Activated CD8-positive, alpha-beta T cell treated with anti-CD3 and anti-CD28 coated beads for 36 hours (primary cell): Measurements from ENCODE around the gene S1PR5. TPM values are rescaled to one million over a fixed set of nuclear protein-coding genes. Genes with fewer than 3 reads are reported as not detected.

Experiments used
- ATAC-seq: fragments of 200-7000 bp; cut with Tn5 transposase; one replicate; pipeline ENCODE4 v1.10.0; 2021; ENCODE audit warnings: mild to moderate bottlenecking, moderate library complexity
- CTCF ChIA-PET: fragments of 350-600 bp; sonication (Branson Sonifier 250); formaldehyde crosslinking; loops from one replicate; lab custom pipeline; 2021; ENCODE audit warnings: antibody characterized with exemption; lab: Charles Lee
- POLR2A ChIA-PET: fragments of 350-600 bp; sonication (Branson Sonifier 250); formaldehyde crosslinking; loops from one replicate; lab custom pipeline; 2021; ENCODE audit warnings: antibody characterized with exemption; lab: Charles Lee
- DNase-seq: peaks from one replicate; pipeline ENCODE4 v3.0.0-alpha.2; 2020
- H3K27ac Mint-ChIP-seq: one replicate; pipeline ENCODE4 v1.8.0; 2021; ENCODE audit warnings: mild to moderate bottlenecking, mixed read lengths
- H3K27me3 Mint-ChIP-seq: one replicate; pipeline ENCODE4 v1.8.0; 2021; ENCODE audit warnings: mixed read lengths
- H3K36me3 Mint-ChIP-seq: one replicate; pipeline ENCODE4 v1.8.0; 2021; ENCODE audit warnings: low read depth, mixed read lengths
- H3K4me1 Mint-ChIP-seq: one replicate; pipeline ENCODE4 v1.8.0; 2021; ENCODE audit warnings: low read depth, mixed read lengths
- H3K4me3 Mint-ChIP-seq: one replicate; pipeline ENCODE4 v1.8.0; 2021; ENCODE audit warnings: mild to moderate bottlenecking, moderate library complexity, mixed read lengths
- H3K9me3 Mint-ChIP-seq: one replicate; pipeline ENCODE4 v1.8.0; 2021; ENCODE audit warnings: mixed read lengths
- intact Hi-C: fragments of 100-400 bp; cut with micrococcal nuclease; formaldehyde crosslinking; loops from one replicate; pipeline ENCODE4 v1.10.0; 2022
- total RNA-seq, 2 experiments: library from RNA; stranded (reverse); gene quantifications; one replicate each; pipeline ENCODE4 v1.2.3, GENCODE V29; 2021
- TF ChIP-seq, protein P1 (sequence below): fragments of 200-600 bp; IDR thresholded peaks from one replicate; pipeline ENCODE4 v1.8.0; 2022; ENCODE audit warnings: antibody characterized with exemption, mild to moderate bottlenecking

Gene S1PR5
- total RNA-seq, 2 experiments from 2014 or later = 0.81 to 1.1 TPM

DNA sequence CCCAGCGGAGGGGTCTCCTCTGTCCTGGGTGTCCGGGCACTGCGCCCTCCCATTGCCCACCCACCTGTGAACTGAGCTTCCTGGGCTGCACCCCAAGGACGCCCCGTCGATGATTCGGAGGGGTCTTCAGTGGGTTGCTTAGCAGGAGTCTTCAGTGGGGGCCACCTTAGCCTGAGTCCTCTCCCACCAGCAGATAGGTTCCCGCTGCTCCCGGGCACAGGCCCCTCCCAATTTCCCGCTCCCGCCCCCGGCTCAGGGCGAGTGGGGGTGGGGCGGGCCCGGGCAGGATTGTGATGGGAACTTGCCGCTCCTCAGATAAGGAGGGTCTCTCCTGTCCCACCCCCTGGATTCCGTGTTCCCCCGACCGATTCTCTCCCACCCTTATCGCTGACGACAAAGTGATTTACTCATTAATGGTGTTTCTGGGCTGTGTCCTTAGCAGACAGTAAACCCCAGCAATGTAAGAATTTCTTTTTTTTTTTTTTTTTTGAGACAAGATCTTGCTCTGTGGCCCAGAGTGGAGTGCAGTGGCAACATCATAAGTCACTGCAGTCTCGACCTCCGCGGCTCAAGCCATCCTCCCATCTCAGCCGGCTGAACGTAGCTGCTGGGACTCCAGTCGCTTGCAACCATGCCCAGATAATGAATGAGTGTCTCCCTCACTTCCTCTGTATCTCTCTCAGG is 655 bp upstream of the S1PR5 start:
- CTCF ChIA-PET = interaction anchor here (1.1 kb wide), 1 partner anchor 182 kb away, joined by 3 read pairs; no protein-coding TSS in a partner anchor
- POLR2A ChIA-PET = interaction anchor here (0.9 to 1.4 kb wide), 3 partner anchors 29 to 52 kb away, joined by 3 to 4 read pairs (median 4); no protein-coding TSS in a partner anchor
- peak overlapping the region; percentile 10 for H3K27ac Mint-ChIP-seq
- H3K4me3 Mint-ChIP-seq = peak overlapping the region; percentile 48
- TF ChIP-seq, protein P1, sequence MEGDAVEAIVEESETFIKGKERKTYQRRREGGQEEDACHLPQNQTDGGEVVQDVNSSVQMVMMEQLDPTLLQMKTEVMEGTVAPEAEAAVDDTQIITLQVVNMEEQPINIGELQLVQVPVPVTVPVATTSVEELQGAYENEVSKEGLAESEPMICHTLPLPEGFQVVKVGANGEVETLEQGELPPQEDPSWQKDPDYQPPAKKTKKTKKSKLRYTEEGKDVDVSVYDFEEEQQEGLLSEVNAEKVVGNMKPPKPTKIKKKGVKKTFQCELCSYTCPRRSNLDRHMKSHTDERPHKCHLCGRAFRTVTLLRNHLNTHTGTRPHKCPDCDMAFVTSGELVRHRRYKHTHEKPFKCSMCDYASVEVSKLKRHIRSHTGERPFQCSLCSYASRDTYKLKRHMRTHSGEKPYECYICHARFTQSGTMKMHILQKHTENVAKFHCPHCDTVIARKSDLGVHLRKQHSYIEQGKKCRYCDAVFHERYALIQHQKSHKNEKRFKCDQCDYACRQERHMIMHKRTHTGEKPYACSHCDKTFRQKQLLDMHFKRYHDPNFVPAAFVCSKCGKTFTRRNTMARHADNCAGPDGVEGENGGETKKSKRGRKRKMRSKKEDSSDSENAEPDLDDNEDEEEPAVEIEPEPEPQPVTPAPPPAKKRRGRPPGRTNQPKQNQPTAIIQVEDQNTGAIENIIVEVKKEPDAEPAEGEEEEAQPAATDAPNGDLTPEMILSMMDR = no peak
- H3K27me3 Mint-ChIP-seq = peaks cover 53% of the 10 kb centered on the region
- intact Hi-C loops = no loop called here
- H3K36me3 Mint-ChIP-seq = no peaks in the 10 kb centered on the region
- no peaks in the 10 kb centered on the region for H3K9me3 Mint-ChIP-seq
- H3K4me1 Mint-ChIP-seq = peaks cover 24% of the 10 kb centered on the region
- peak; percentile 17 for ATAC-seq
- DNase-seq = no peak

DNA sequence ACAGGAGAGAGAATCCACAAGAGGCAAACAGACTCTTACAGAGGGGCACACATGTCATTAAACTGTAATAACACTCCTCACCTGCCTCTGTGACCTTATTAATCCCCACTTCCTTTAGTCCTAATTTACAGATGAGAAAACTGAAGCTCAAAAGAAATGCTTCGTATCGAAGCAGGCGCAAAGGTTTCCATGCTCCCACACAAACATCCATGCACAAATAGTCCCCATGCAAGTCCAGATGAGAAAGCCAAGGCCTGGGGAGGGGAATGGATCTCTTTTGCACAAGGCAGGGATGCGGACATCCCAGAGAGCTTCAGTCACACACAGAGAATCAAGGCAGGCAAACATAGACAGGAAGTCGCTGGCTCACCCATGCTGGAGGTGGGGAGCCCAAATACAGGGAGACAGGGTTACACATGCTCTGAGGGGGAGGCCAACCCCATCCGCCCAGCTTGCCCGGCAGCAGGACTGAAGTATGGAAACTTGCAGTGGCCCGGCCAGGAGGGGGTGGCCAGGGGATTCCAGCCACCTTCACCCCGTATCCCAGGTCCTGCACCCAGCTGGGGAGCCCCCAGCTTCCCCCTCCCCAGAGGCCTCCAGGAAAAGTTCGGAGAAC is 468 bp downstream of the S1PR5 start:
- intact Hi-C loops = no loop called here
- Mint-ChIP-seq H3K4me1 (peaks cover 24% of the 10 kb centered on the region), H3K9me3 (no peaks in the 10 kb centered on the region), H3K27ac (peak overlapping the region; percentile 1), H3K4me3 (peak overlapping the region; percentile 45), H3K27me3 (peaks cover 54% of the 10 kb centered on the region), H3K36me3 (no peaks in the 10 kb centered on the region)
- DNase-seq (no peak), ATAC-seq (peak; percentile 21)
- POLR2A ChIA-PET = interaction anchor here (0.8 to 1.4 kb wide), 6 partner anchors 8 to 127 kb away, joined by 3 to 4 read pairs (median 3); no protein-coding TSS in a partner anchor
- CTCF ChIA-PET = interaction anchor here (0.8 to 1.3 kb wide), 4 partner anchors 11 to 35 kb away, joined by 3 to 5 read pairs (median 4); no protein-coding TSS in a partner anchor
- TF ChIP-seq, protein P1 = no peak

GRCh38 chr19:10516064-10516385 is 1.2 kb downstream of the S1PR5 start:
- Mint-ChIP-seq H3K4me3 (peak overlapping the region; percentile 34), H3K4me1 (peaks cover 24% of the 10 kb centered on the region), H3K27me3 (peaks cover 54% of the 10 kb centered on the region), H3K9me3 (no peaks in the 10 kb centered on the region), H3K36me3 (no peaks in the 10 kb centered on the region), H3K27ac (peak overlapping the region; percentile 1)
- DNase-seq (no peak), ATAC-seq (no peak)
- intact Hi-C loops = no loop called here
- ChIA-PET CTCF (interaction anchor here (1.1 to 1.3 kb wide), 2 partner anchors 32 to 35 kb away, joined by 4 to 5 read pairs; no protein-coding TSS in a partner anchor), POLR2A (interaction anchor here (1.2 kb wide), 2 partner anchors 51 to 128 kb away, joined by 3 read pairs; no protein-coding TSS in a partner anchor)
- TF ChIP-seq, protein P1 = no peak

DNA sequence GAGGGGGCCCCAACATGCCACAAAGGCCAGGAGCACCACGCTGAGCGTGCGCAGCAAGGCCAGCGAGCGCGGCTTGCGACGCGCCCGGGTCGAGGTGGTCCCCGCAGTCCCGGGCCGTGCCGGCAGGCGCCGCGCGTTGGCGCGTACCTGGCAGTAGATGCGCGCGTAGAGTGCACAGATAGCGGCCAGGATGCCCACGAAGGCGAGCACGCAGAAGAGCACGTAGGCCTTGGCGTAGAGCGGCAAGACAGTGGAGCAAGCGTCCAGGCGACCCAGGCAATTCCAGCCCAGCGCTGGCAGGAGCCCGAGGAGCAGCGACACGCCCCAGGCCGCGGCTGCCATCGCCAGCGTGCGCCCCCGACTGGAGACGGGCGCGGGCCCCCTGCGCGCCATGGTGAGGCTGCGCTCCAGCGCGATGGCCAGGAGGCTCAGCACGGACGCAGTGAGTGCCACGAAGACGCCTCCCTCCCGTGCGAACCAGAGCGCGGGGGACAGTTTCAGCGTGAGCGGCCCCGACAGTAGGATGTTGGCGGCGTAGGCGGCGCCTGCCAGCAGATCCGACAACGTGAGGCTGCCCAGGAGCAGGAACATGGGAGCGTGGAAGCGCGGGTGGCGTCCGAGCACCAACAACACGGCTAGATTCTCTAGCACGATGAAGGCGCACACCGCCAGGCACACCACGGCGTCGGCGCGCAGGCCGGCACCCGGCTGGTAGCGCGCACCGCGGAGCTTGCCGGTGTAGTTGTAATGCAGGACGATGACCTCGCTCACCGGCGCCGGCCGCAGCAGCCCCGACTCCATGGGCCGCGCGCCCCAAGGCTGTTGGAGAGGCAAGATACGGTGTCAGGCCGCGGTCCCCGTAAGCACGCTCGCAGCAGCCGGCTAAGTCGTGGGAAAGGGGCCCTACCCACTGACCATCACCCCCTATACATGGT is 2.8 kb downstream of the S1PR5 start:
- Mint-ChIP-seq H3K4me3 (peak overlapping the region; percentile 34), H3K36me3 (no peaks in the 10 kb centered on the region), H3K27me3 (peaks cover 51% of the 10 kb centered on the region), H3K4me1 (peaks cover 26% of the 10 kb centered on the region), H3K9me3 (no peaks in the 10 kb centered on the region), H3K27ac (no peak overlapping the region)
- CTCF ChIA-PET = no interaction called here
- POLR2A ChIA-PET = no interaction called here
- intact Hi-C loops = no loop called here
- TF ChIP-seq, protein P1 = peak; percentile 50
- peak; percentile 70 for DNase-seq
- ATAC-seq = peak; percentile 76
